SK-N-SH (cell line): ENCODE data around the gene ZNF562. TPM values are rescaled to one million over a fixed set of nuclear protein-coding genes. Genes with fewer than 3 reads are reported as not detected.

ENCODE experiments used
- CTCF ChIA-PET: fragments of 300-600, 350-600 bp; formaldehyde crosslinking; extraction: SDS; loops from one replicate; lab custom pipeline; 2021; lab: Yijun Ruan, JAX
- POLR2A ChIA-PET: fragments of 350-600 bp; sonication (Branson Sonifier 250); formaldehyde crosslinking; extraction: SDS; loops from one replicate; lab custom pipeline; 2020; ENCODE audit warnings: antibody characterized with exemption, inconsistent platforms; lab: Yijun Ruan, JAX
- DNase-seq: peaks from one replicate; pipeline ENCODE4 v3.0.0; 2012
- H2AFZ ChIP-seq: fragments of 200-600 bp; sonication (generic); 2 replicates; pipeline ENCODE4 v1.8.1; 2016; ENCODE audit warnings: antibody characterized with exemption, mild to moderate bottlenecking, low read depth
- H3F3A ChIP-seq: fragments of 200-600 bp; sonication (generic); replicated peaks from 2 replicates; pipeline ENCODE3; 2016; ENCODE audit warnings: antibody characterized with exemption, mild to moderate bottlenecking; ENCODE audit not compliant: insufficient read depth
- H3K27ac ChIP-seq, 2 experiments: fragments of 200-500 bp in 1 of 2; fragments of 200-600 bp in 1 of 2; sonication (Bioruptor generic) in 1 of 2; sonication (generic), shearing (Covaris generic) in 1 of 2; 2 replicates each; pipeline versions ENCODE4 v1.5.1 to v1.6.1; 2014 to 2016; ENCODE audit warnings: low read depth in 2 of 2, inconsistent platforms in 1 of 2, low read length in 1 of 2, mild to moderate bottlenecking in 1 of 2, mixed read lengths in 1 of 2
- H3K27me3 ChIP-seq: fragments of 200-600 bp; sonication (generic), shearing (Covaris generic); 2 replicates; pipeline ENCODE4 v1.6.1; 2016; ENCODE audit warnings: mixed run types; ENCODE audit not compliant: insufficient read depth
- H3K36me3 ChIP-seq, 2 experiments: fragments of 200-500 bp in 1 of 2; fragments of 200-600 bp in 1 of 2; sonication (Bioruptor generic) in 1 of 2; sonication (generic) in 1 of 2; replicated peaks in 1 of 2; 2 replicates each; pipeline versions ENCODE3 to v1.5.1; 2014 to 2016; ENCODE audit warnings: low read length in 1 of 2, mild to moderate bottlenecking in 1 of 2; ENCODE audit not compliant: insufficient read depth in 2 of 2, control insufficient read depth in 1 of 2
- H3K4me1 ChIP-seq, 2 experiments: fragments of 200-500 bp in 1 of 2; fragments of 200-600 bp in 1 of 2; sonication (Bioruptor generic) in 1 of 2; sonication (generic), shearing (Covaris generic) in 1 of 2; 2 replicates each; pipeline versions ENCODE4 v1.5.1 to v1.6.1; 2014 to 2016; ENCODE audit warnings: low read depth in 1 of 2, low read length in 1 of 2, mixed run types in 1 of 2; ENCODE audit not compliant: insufficient read depth in 2 of 2, control insufficient read depth in 1 of 2
- H3K4me2 ChIP-seq: fragments of 200-600 bp; sonication (generic), shearing (Covaris generic); 2 replicates; pipeline ENCODE4 v1.6.1; 2017; ENCODE audit warnings: mixed run types
- H3K4me3 ChIP-seq, 2 experiments: fragments of 200-500 bp in 1 of 2; fragments of 200-600 bp in 1 of 2; sonication (Bioruptor generic) in 1 of 2; sonication (generic), shearing (Covaris generic) in 1 of 2; 2 replicates each; pipeline versions ENCODE4 v1.5.1 to v1.8.1; 2014 to 2016; ENCODE audit warnings: low read depth in 2 of 2, inconsistent platforms in 1 of 2, low read length in 1 of 2, mild to moderate bottlenecking in 1 of 2, mixed read lengths in 1 of 2, moderate library complexity in 1 of 2
- H3K79me2 ChIP-seq: fragments of 200-600 bp; sonication (generic); 2 replicates; pipeline ENCODE4 v1.8.1; 2017; ENCODE audit warnings: mild to moderate bottlenecking; ENCODE audit not compliant: insufficient read depth
- H3K9ac ChIP-seq: fragments of 200-600 bp; sonication (generic); 2 replicates; pipeline ENCODE4 v1.6.1; 2017; ENCODE audit warnings: mixed run types
- H3K9me2 ChIP-seq: fragments of 200-600 bp; sonication (generic); 2 replicates; pipeline ENCODE4 v1.6.1; 2017; ENCODE audit warnings: mixed run types
- H3K9me3 ChIP-seq: fragments of 200-600 bp; sonication (generic); 2 replicates; pipeline ENCODE4 v1.6.1; 2017; ENCODE audit warnings: mixed run types, mild to moderate bottlenecking, moderate library complexity
- H4K20me1 ChIP-seq: fragments of 200-600 bp; sonication (generic); 2 replicates; pipeline ENCODE4 v1.6.1; 2017; ENCODE audit warnings: mild to moderate bottlenecking, mixed run types; ENCODE audit not compliant: insufficient read depth
- EP300 ChIP-seq, 2 experiments: IDR thresholded peaks; 2 replicates each; pipeline versions ENCODE4 v1.4.0 to v1.6.1; 2012; ENCODE audit warnings: borderline replicate concordance in 1 of 2, low read depth in 1 of 2, low read length in 1 of 2
- FOSL2 ChIP-seq: IDR thresholded peaks from 2 replicates; pipeline ENCODE4 v1.4.0; 2012; ENCODE audit warnings: low read depth, mild to moderate bottlenecking, moderate library complexity, borderline replicate concordance
- GABPA ChIP-seq: IDR thresholded peaks from 2 replicates; pipeline ENCODE4 v1.4.0; 2012; ENCODE audit warnings: low read depth, mild to moderate bottlenecking
- MXI1 ChIP-seq: IDR thresholded peaks from 2 replicates; pipeline ENCODE4 v1.6.1; 2012; ENCODE audit warnings: mild to moderate bottlenecking, low read depth, low read length, improper control_type of control experiment
- NFIC ChIP-seq: IDR thresholded peaks from 2 replicates; pipeline ENCODE4 v1.4.0; 2012; ENCODE audit warnings: borderline replicate concordance
- REST ChIP-seq: IDR thresholded peaks from 2 replicates; pipeline ENCODE4 v1.6.1; 2012; ENCODE audit warnings: mild to moderate bottlenecking, low read depth, low read length, moderate library complexity
- RXRA ChIP-seq: IDR thresholded peaks from 2 replicates; pipeline ENCODE4 v1.4.0; 2012; ENCODE audit warnings: low read depth, mild to moderate bottlenecking, borderline replicate concordance
- SIN3A ChIP-seq: IDR thresholded peaks from 2 replicates; pipeline ENCODE4 v1.6.1; 2012; ENCODE audit warnings: low read depth, mild to moderate bottlenecking, low read length, moderate library complexity, borderline replicate concordance
- TAF1 ChIP-seq: IDR thresholded peaks from 2 replicates; pipeline ENCODE4 v1.6.1; 2012; ENCODE audit warnings: low read depth, mild to moderate bottlenecking, low read length, moderate library complexity, borderline replicate concordance
- YY1 ChIP-seq: IDR thresholded peaks from 2 replicates; pipeline ENCODE4 v1.4.0; 2012; ENCODE audit warnings: low read depth, mild to moderate bottlenecking
- WGBS: methylation state at CpG from one replicate; pipeline ENCODE4 v1.1.6; 2017; ENCODE audit warnings: low lambda C conversion rate; 5-methylcytosine and 5-hydroxymethylcytosine counted together
- polyA plus RNA-seq, 3 experiments: library from polyadenylated mRNA; depleted of rRNA; stranded (reverse); fragments of >200 nt; gene quantifications; 2 replicates each; pipeline ENCODE4 v1.2.3, GENCODE V29; 2012

Gene ZNF562
- polyA plus RNA-seq, 1 of the 3 experiments (the other 2 are of a cell fraction) = 3.1 TPM

GRCh38 chr19:9615844-9616243 lies 59.1 kb downstream of the ZNF562 start:
- peaks cover 43 to 85% of the 10 kb centered on the region in 2 experiments for H3K36me3 ChIP-seq
- H3K27ac ChIP-seq = no peak overlapping the region
- H3F3A ChIP-seq = no peaks in the 10 kb centered on the region
- TF ChIP-seq REST (no peak), MXI1 (no peak)
- H2AFZ ChIP-seq = no peak overlapping the region
- no peak overlapping the region for H3K4me3 ChIP-seq
- ChIA-PET POLR2A (no interaction called here), CTCF (no interaction called here)
- H4K20me1 ChIP-seq = no peaks in the 10 kb centered on the region
- no peak overlapping the region for H3K4me2 ChIP-seq
- peaks cover 4 to 5% of the 10 kb centered on the region in 2 experiments; a peak in 2 of 4 replicates for H3K4me1 ChIP-seq
- H3K9me3 ChIP-seq = no peaks in the 10 kb centered on the region
- no peaks in the 10 kb centered on the region for H3K27me3 ChIP-seq
- no peak for DNase-seq
- H3K9ac ChIP-seq = no peak overlapping the region
- no peaks in the 10 kb centered on the region for H3K9me2 ChIP-seq
- peaks cover 32% of the 10 kb centered on the region for H3K79me2 ChIP-seq

- no peaks in the 10 kb centered on the region for H3K9me2 ChIP-seq
- no peak for DNase-seq
- H3K4me3 ChIP-seq = no peak overlapping the region; a peak in 1 of 4 replicates
- TF ChIP-seq FOSL2 (no peak), SIN3A (no peak), GABPA (no peak), YY1 (no peak), TAF1 (no peak), EP300 (IDR thresholded peaks at IDR 0.05; ENCODE audit: borderline replicate concordance in 1 of 2, low read depth in 1 of 2, low read length in 1 of 2) (no peak), RXRA (no peak), NFIC (no peak)
- TF ChIP-seq, all 33 proteins: peak for 0
- H3K36me3 ChIP-seq = peaks cover 29 to 80% of the 10 kb centered on the region in 2 experiments
- no peak overlapping the region for H3K27ac ChIP-seq
- H3F3A ChIP-seq = no peaks in the 10 kb centered on the region
- no peak overlapping the region for H3K9ac ChIP-seq
- ChIA-PET POLR2A (no interaction called here), CTCF (no interaction called here)
- no peaks in the 10 kb centered on the region for H3K79me2 ChIP-seq
- H4K20me1 ChIP-seq = no peaks in the 10 kb centered on the region
- H3K27me3 ChIP-seq = no peaks in the 10 kb centered on the region
- no peaks in the 10 kb centered on the region; the same call in 1 of the 2 replicates for H3K9me3 ChIP-seq
- 92% methylated on average over 2 of the region's 2 CpGs for WGBS
- H2AFZ ChIP-seq = no peak overlapping the region
- no peak overlapping the region for H3K4me2 ChIP-seq
- no peaks in the 10 kb centered on the region for H3K4me1 ChIP-seq
Measured at GRCh38 chr19:9610484-9611113, 64.3 kb downstream of the ZNF562 start.
